Effector memory CD4-positive, alpha-beta T cell (primary cell): ENCODE data around the gene SDHC.
A peak's percentile ranks its signal among the peaks of the same experiment; 100 is the strongest.

Experiments used
- DNase-seq, 3 donors: peaks; one replicate each; pipeline ENCODE4 v3.0.0-alpha.2; 2020
- H3K27ac ChIP-seq: 2 replicates; pipeline ENCODE4 v1.7.0; 2013; ENCODE audit warnings: mild to moderate bottlenecking, low read length, moderate library complexity; ENCODE audit not compliant: insufficient read depth, poor library complexity, severe bottlenecking
- H3K27me3 ChIP-seq: replicated peaks from 2 replicates; pipeline ENCODE4 v1.7.0; 2013; ENCODE audit warnings: mild to moderate bottlenecking, low read length; ENCODE audit not compliant: insufficient read depth, control insufficient read depth, poor library complexity, severe bottlenecking
- H3K36me3 ChIP-seq: 2 replicates; pipeline ENCODE4 v1.7.0; 2013; ENCODE audit warnings: mild to moderate bottlenecking, low read length, moderate library complexity; ENCODE audit not compliant: control insufficient read depth, insufficient read depth
- H3K4me1 ChIP-seq: 2 replicates; pipeline ENCODE4 v1.7.0; 2013; ENCODE audit warnings: low read length, mild to moderate bottlenecking; ENCODE audit not compliant: control insufficient read depth, insufficient read depth, poor library complexity, severe bottlenecking
- H3K4me3 ChIP-seq: 2 replicates; pipeline ENCODE4 v1.7.0; 2013; ENCODE audit warnings: low read length, low read depth, mild to moderate bottlenecking; ENCODE audit not compliant: insufficient read depth, poor library complexity, severe bottlenecking
- H3K9me3 ChIP-seq: 2 replicates; pipeline ENCODE4 v1.7.0; 2013; ENCODE audit warnings: mild to moderate bottlenecking, low read length, moderate library complexity; ENCODE audit not compliant: control insufficient read depth

Gene SDHC

GRCh38 chr1:161287482-161288054 is 26.6 kb upstream of the SDHC start:
- no peak for DNase-seq
- no peaks in the 10 kb centered on the region for H3K36me3 ChIP-seq
- no peaks in the 10 kb centered on the region for H3K4me1 ChIP-seq
- H3K9me3 ChIP-seq, result no peaks in the 10 kb centered on the region
- no peak overlapping the region for H3K27ac ChIP-seq
- H3K4me3 ChIP-seq, result no peak overlapping the region
- H3K27me3 ChIP-seq, result no peaks in the 10 kb centered on the region

GRCh38 chr1:161290779-161291178 is 23.4 kb upstream of the SDHC start:
- no peaks in the 10 kb centered on the region for H3K27me3 ChIP-seq
- no peaks in the 10 kb centered on the region for H3K9me3 ChIP-seq
- H3K4me3 ChIP-seq, result no peak overlapping the region
- no peak overlapping the region for H3K27ac ChIP-seq
- H3K4me1 ChIP-seq, result no peaks in the 10 kb centered on the region
- DNase-seq, result no peak
- H3K36me3 ChIP-seq, result no peaks in the 10 kb centered on the region

- no peaks in the 10 kb centered on the region for H3K27me3 ChIP-seq
- H3K9me3 ChIP-seq, result no peaks in the 10 kb centered on the region
- no peak for DNase-seq
- no peak overlapping the region for H3K4me3 ChIP-seq
- no peaks in the 10 kb centered on the region for H3K4me1 ChIP-seq
- no peak overlapping the region for H3K27ac ChIP-seq
- H3K36me3 ChIP-seq, result peaks cover 3% of the 10 kb centered on the region
Measured at GRCh38 chr1:161297415-161297814, 16.8 kb upstream of the SDHC start.

- Histone ChIP-seq H3K4me3 (no peak overlapping the region), H3K36me3 (peaks cover 3% of the 10 kb centered on the region), H3K27me3 (no peaks in the 10 kb centered on the region), H3K9me3 (no peaks in the 10 kb centered on the region), H3K4me1 (no peaks in the 10 kb centered on the region), H3K27ac (no peak overlapping the region)
- no peak for DNase-seq
Measured at GRCh38 chr1:161298116-161298515, 16.1 kb upstream of the SDHC start.

GRCh38 chr1:161299347-161299746 is 14.8 kb upstream of the SDHC start:
- Histone ChIP-seq H3K36me3 (peaks cover 10% of the 10 kb centered on the region), H3K4me1 (peaks cover 2% of the 10 kb centered on the region), H3K27me3 (no peaks in the 10 kb centered on the region), H3K4me3 (no peak overlapping the region), H3K27ac (no peak overlapping the region), H3K9me3 (no peaks in the 10 kb centered on the region)
- no peak for DNase-seq

GRCh38 chr1:161300478-161300877 is 13.7 kb upstream of the SDHC start:
- Histone ChIP-seq H3K4me3 (no peak overlapping the region), H3K36me3 (peaks cover 10% of the 10 kb centered on the region), H3K27me3 (no peaks in the 10 kb centered on the region), H3K9me3 (no peaks in the 10 kb centered on the region), H3K4me1 (peaks cover 10% of the 10 kb centered on the region), H3K27ac (no peak overlapping the region)
- no peak for DNase-seq

GRCh38 chr1:161304927-161305866 is 9.0 kb upstream of the SDHC start:
- Histone ChIP-seq H3K36me3 (peaks cover 10% of the 10 kb centered on the region), H3K27ac (peak overlapping the region; percentile 70), H3K27me3 (no peaks in the 10 kb centered on the region), H3K9me3 (no peaks in the 10 kb centered on the region), H3K4me1 (peaks cover 11% of the 10 kb centered on the region), H3K4me3 (peak overlapping the region; percentile 77)
- no peak for DNase-seq

GRCh38 chr1:161305867-161306519 is 8.2 kb upstream of the SDHC start:
- Histone ChIP-seq H3K9me3 (no peaks in the 10 kb centered on the region), H3K27me3 (no peaks in the 10 kb centered on the region), H3K27ac (peak overlapping the region; percentile 70), H3K4me1 (peaks cover 11% of the 10 kb centered on the region), H3K36me3 (peaks cover 10% of the 10 kb centered on the region), H3K4me3 (peak overlapping the region; percentile 77)
- peak; percentile 78 to 83 (median 80) for DNase-seq

GRCh38 chr1:161307230-161307768 is 6.9 kb upstream of the SDHC start:
- Histone ChIP-seq H3K4me3 (no peak overlapping the region), H3K27ac (peak overlapping the region; percentile 35), H3K27me3 (no peaks in the 10 kb centered on the region), H3K9me3 (no peaks in the 10 kb centered on the region), H3K36me3 (peaks cover 8% of the 10 kb centered on the region), H3K4me1 (peaks cover 11% of the 10 kb centered on the region)
- DNase-seq, result peak in 1 of 3 donors; percentile 3
